IPS-15b (cell line): ENCODE measurements around the gene EFNA4.

Experiments used
- H3K27me3 ChIP-seq: one replicate; pipeline ENCODE4 v1.6.1; 2013; ENCODE audit warnings: low read length; ENCODE audit not compliant: control insufficient read depth, insufficient read depth
- H3K36me3 ChIP-seq: one replicate; pipeline ENCODE4 v1.6.1; 2013; ENCODE audit warnings: low read length; ENCODE audit not compliant: control insufficient read depth, insufficient read depth
- H3K4me1 ChIP-seq: one replicate; pipeline ENCODE4 v1.6.1; 2013; ENCODE audit warnings: mild to moderate bottlenecking, low read length; ENCODE audit not compliant: control insufficient read depth, insufficient read depth
- H3K4me3 ChIP-seq: one replicate; pipeline ENCODE4 v1.5.1; 2013; ENCODE audit warnings: low read depth, low read length
- H3K9ac ChIP-seq: one replicate; pipeline ENCODE4 v1.6.1; 2013; ENCODE audit warnings: low read depth, mild to moderate bottlenecking, low read length
- H3K9me3 ChIP-seq: one replicate; pipeline ENCODE4 v1.6.1; 2013; ENCODE audit warnings: mild to moderate bottlenecking, low read length; ENCODE audit not compliant: control insufficient read depth, insufficient read depth

EFNA4 gene

DNA sequence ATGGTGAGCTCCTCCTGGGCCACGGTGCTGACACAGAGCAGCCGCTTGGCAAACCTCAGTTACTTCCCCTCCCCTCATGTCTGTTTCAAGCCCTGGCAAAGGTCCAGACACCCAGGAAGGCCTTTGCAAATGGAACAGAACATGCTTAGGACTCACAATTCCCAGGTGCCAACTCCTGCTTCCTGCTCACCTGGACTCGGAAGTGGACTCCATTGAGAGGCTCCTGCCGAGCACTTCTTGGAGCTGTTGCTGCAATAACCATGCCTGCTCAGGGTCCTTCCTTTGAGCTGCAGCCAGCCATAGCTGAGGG, 40.7 kb upstream of the EFNA4 start:
- Histone ChIP-seq H3K4me3 (no peak overlapping the region), H3K9me3 (no peaks in the 10 kb centered on the region), H3K4me1 (no peaks in the 10 kb centered on the region), H3K36me3 (no peaks in the 10 kb centered on the region), H3K9ac (no peak overlapping the region), H3K27me3 (no peaks in the 10 kb centered on the region)

DNA sequence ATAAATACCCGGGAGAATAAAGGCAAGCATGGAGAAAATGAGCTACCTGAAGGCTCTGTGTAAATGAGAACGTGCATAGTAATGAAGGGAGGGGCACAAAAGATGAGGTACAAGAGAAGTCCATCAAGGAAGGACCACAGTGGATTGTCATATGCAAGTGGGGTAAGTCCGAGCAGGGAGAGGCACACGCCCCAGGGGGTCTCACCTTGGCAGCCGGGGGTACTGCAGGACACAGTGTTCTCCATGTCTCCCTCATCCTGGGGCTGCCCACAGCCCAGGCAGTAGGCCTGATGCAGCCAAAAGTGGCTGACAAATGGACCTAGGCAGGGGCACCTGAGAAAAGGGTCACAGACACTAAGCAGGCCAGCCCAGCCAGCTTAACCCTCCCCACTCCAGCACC, 39.9 kb upstream of the EFNA4 start:
- H3K4me1 ChIP-seq, result no peaks in the 10 kb centered on the region
- H3K4me3 ChIP-seq, result no peak overlapping the region
- H3K9ac ChIP-seq, result no peak overlapping the region
- H3K36me3 ChIP-seq, result no peaks in the 10 kb centered on the region
- no peaks in the 10 kb centered on the region for H3K27me3 ChIP-seq
- no peaks in the 10 kb centered on the region for H3K9me3 ChIP-seq

DNA sequence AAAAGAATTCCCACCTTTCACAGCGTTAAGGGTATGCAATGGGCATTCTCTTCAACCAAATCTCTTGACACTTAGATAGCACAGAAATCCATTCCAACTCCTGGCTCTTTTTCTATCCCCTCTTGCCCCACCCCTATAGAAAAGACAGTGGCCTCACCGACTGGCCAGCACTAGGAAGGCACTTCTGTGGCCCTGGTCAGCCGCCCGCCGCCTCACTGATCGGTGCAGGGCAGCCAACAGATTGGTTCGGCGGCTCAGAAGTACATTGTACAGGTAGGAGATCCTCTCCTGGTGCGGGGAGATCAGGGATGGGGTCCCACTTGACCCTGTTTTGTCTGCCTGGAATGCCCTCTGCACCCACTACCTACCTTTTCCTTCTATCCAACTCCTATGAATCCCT, 39.2 kb upstream of the EFNA4 start:
- Histone ChIP-seq H3K4me3 (no peak overlapping the region), H3K27me3 (no peaks in the 10 kb centered on the region), H3K4me1 (no peaks in the 10 kb centered on the region), H3K9ac (no peak overlapping the region), H3K9me3 (no peaks in the 10 kb centered on the region), H3K36me3 (no peaks in the 10 kb centered on the region)

DNA sequence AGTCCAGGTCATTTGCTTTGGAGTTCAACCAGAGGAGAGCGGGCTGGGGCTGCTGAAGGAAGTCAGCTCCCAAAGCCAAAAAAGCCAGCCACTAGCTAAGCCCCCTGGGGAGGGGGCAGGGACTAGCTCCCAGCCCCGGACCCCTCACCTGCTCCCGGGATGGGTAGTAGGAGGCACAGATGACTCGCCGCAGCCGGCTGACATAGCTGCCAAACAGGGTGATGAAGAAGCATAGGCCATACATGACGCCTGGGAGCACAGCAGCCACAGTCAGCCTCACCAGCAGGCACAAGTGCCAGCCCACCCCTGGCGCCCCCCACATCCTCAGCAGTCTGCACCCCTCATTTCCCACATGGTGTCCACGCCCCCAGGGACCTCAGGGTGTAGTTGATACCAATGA, 37.4 kb upstream of the EFNA4 start:
- no peaks in the 10 kb centered on the region for H3K27me3 ChIP-seq
- H3K4me3 ChIP-seq, result no peak overlapping the region
- H3K4me1 ChIP-seq, result no peaks in the 10 kb centered on the region
- no peaks in the 10 kb centered on the region for H3K9me3 ChIP-seq
- no peak overlapping the region for H3K9ac ChIP-seq
- no peaks in the 10 kb centered on the region for H3K36me3 ChIP-seq

DNA sequence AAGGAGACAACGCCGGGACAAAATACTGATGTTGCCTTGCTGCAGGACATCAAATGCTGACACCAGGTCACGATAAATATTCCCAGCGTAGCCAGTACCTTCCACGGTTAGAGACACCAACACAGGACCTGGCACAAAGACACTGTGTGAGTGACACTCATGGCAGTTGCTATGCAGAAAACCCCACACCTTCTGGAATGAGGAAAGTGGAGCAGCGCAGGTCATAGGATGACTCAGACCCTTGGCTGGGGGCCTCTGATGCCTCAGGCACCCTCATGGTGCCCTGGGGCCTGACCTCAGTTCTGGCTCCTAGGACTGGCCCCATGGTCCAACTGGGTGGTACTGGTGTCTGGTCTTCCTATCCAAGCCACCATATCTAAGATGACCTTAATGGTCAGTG, 37.0 kb upstream of the EFNA4 start:
- no peaks in the 10 kb centered on the region for H3K36me3 ChIP-seq
- H3K27me3 ChIP-seq, result no peaks in the 10 kb centered on the region

DNA sequence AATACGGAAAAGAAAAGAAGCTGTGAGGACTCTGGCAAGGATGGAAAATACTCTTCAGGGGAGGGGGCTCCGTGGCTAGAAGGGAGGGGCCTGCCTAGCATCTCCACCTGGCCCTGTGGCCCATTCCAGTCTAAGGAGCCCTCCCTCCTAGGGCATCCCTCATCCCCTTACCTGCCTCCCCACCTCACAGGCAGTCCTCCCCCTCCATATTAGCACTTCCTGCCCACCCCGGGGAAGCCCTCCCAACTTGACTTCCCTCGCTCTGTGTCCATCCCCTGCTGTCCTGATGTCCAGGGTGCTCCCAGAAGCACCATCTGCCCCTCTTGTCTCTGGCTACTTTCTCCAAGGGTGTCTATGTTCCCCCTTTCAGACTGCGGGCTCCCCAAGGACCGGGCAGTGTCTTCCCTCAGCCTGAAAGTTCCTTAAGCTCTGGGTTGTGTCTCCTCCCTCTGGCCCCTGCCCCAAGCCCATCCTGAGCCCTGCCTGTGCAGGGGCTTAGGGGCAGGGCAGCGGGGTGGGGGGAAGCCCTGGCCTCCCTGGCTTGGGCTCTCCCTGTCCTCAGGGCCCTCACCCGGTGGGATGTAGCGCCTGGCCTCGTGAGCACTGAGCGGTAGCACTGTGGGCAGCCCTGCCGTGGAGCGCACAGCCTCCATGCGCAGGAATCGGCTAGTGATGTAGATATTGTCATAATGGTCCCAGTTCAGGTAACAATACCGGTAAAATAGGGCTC, 33.9 kb upstream of the EFNA4 start:
- Histone ChIP-seq H3K9me3 (no peaks in the 10 kb centered on the region), H3K9ac (no peak overlapping the region), H3K4me1 (no peaks in the 10 kb centered on the region), H3K27me3 (no peaks in the 10 kb centered on the region), H3K4me3 (no peak overlapping the region), H3K36me3 (no peaks in the 10 kb centered on the region)

More for the DNA sequence above, 37.0 kb upstream of the EFNA4 start:
- H3K4me3 ChIP-seq, result no peak overlapping the region
- H3K9ac ChIP-seq, result no peak overlapping the region
- H3K9me3 ChIP-seq, result no peaks in the 10 kb centered on the region
- no peaks in the 10 kb centered on the region for H3K4me1 ChIP-seq

DNA sequence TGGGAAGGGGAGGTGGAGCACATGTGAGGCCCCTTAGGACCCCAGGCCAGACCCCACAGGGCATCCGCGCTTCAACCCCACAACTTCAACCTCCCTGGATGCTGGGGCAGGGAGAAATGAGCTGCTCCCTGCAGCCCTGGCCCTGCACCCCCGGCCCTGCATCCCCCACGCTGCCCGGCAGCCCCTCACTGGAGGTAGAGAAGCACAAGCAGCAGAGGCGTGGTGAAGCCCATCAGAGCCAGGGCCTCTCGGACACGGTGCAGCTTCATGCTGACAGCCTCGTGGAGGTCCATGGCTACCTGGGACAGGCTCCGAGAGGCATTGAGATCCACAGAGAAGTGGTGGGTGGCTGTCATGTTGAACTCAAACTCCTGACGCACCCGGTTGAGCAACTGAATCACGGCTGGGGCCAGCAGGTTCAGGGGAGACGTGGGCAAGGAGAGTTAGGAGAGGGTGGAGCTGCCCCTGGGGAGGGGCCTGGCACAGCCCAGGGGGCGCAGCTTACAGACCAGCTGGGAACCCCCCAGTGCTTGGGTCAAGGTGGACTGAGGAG, 33.2 kb upstream of the EFNA4 start:
- H3K36me3 ChIP-seq, result no peaks in the 10 kb centered on the region
- no peaks in the 10 kb centered on the region for H3K27me3 ChIP-seq
- H3K9me3 ChIP-seq, result no peaks in the 10 kb centered on the region
- H3K4me1 ChIP-seq, result no peaks in the 10 kb centered on the region
- H3K9ac ChIP-seq, result no peak overlapping the region
- no peak overlapping the region for H3K4me3 ChIP-seq

DNA sequence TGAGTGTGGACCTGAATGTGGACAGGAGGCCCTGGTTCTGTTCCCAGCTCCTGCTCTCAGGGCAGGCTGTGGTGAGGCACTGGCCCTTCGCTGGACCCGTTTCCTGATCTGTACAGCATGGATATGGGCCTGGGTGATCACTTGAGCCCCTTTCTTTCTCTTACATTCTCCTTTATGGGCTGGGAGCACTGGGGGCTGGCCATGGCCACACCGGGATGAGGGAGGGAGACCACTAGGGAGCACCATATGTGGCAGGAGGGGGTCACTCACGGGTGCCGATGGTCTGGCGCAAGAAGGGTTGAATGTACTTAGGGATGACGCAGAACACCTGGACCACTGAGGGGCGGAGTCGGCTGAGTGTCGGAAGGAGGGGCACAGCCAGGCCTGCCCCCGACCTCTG, 32.6 kb upstream of the EFNA4 start:
- Histone ChIP-seq H3K4me1 (no peaks in the 10 kb centered on the region), H3K9me3 (no peaks in the 10 kb centered on the region), H3K36me3 (no peaks in the 10 kb centered on the region), H3K4me3 (no peak overlapping the region), H3K27me3 (no peaks in the 10 kb centered on the region), H3K9ac (no peak overlapping the region)

DNA sequence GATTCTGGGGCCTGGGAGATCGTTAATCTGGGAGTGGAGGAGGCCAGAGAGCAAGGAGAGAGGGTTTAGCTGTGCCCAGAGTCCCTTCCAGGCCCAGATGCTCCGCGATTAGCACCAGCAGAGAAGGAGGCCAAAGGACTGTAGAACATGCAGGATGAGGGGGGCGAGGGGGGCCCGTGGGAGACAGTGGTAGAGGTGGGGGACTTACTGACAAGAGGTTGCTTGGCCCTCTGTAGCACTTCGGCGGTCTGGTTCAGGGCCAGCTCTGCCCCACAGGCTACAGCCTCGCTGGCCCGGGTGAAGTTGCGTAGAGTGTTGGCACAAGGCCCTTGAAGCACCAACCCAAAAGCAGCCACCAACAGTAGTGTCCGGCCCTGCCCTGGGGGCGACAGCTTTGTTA, 30.7 kb upstream of the EFNA4 start:
- no peaks in the 10 kb centered on the region for H3K4me1 ChIP-seq

DNA sequence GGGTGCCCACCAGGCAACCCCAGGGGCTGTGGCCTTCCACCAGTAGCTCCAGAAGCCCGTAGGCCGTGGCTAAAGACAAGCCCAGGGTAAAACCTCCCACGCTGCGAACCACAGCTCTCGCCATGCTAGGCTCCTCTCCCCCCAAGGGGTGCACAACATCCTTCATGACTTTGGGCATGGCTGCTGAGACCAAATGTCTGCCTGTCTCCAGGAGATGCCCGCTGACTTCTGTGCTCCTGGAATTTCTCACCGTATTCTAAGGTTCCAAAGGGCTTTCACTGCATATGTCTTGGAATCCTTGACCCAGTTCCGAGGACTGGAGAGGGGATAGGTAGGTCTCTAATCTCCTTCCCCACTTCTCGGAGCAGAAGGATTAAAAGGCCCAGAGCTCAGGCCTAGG, 30.0 kb upstream of the EFNA4 start, which contains the start of the genes DCST1 and DCST2:
Gene DCST1 (plus strand): TSS at position 301 of the 400 bp plus-strand sequence. CDS start 213 bp downstream, outside the sequence.
Gene DCST2 (minus strand): TSS at position 258 of the 400 bp plus-strand sequence. CDS start 80 bp downstream, at position 178.
- Histone ChIP-seq H3K36me3 (no peaks in the 10 kb centered on the region), H3K9ac (no peak within 1 kb of the TSS), H3K4me3 (no peak within 1 kb of the TSS), H3K4me1 (no peaks in the 10 kb centered on the region), H3K9me3 (no peaks in the 10 kb centered on the region), H3K27me3 (peaks cover 2% of the 10 kb centered on the region)

More for the DNA sequence above, 30.7 kb upstream of the EFNA4 start:
- no peak overlapping the region for H3K4me3 ChIP-seq
- no peaks in the 10 kb centered on the region for H3K27me3 ChIP-seq
- no peaks in the 10 kb centered on the region for H3K36me3 ChIP-seq
- H3K9me3 ChIP-seq, result no peaks in the 10 kb centered on the region
- H3K9ac ChIP-seq, result no peak overlapping the region

DNA sequence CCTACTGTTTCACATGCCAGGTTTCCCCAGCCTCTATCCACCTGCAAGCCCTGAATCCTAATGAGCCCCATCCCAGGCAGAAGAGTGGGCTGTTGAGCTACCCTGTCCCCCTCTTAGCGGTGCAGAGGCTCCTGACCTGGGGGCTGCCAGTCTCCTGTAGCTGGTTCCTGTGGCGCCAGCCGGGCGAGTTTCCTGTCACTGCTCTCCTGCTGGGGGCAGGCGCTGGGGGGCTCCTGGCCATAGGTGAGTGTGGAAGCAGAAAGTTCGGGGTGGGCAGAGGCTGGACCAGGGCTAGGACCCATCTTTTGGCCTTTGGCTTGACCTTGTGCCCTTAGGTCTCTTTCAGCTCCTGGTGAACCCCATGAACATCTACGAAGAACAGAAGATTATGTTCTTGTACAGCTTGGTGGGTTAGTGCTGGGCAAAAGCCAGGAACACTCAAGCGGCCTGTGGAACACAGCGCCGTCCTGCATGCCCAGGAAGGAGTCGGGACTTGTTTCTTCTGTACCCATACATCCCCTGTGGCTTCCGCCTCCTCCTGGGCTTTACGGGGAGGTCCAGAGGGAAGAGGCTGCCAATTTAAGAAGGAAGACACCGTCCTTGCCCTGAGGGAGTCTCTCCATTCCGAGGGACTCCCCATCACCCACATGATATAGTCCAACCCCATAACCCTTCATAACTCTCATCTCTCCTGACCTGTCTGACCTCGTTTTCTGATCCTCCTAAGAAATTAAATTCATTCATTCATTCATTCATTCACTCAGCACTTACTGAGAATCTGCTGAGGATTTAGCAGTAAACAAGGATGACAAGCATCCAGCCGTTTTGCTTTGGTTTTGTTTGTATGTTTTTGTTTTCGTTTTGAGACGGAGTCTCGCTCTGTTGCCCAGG, 29.0 kb upstream of the EFNA4 start:
- Histone ChIP-seq H3K27me3 (peaks cover 2% of the 10 kb centered on the region), H3K4me3 (no peak overlapping the region), H3K36me3 (no peaks in the 10 kb centered on the region), H3K4me1 (no peaks in the 10 kb centered on the region), H3K9me3 (no peaks in the 10 kb centered on the region), H3K9ac (no peak overlapping the region)
